ENCODE measurements around the gene ATP6V1G3. TPM values are rescaled to one million over a fixed set of nuclear protein-coding genes. Genes with fewer than 3 reads are reported as not detected.
"Not testable (repeated sequence)": the region's sequence is repeated elsewhere in the genome, so short reads cannot be mapped to it uniquely, and the experiment has no call there.

ATP6V1G3 gene
- polyA plus RNA-seq, 4 donors = 4.3 to 8.1 (median 4.9) TPM; not detected in 1

DNA sequence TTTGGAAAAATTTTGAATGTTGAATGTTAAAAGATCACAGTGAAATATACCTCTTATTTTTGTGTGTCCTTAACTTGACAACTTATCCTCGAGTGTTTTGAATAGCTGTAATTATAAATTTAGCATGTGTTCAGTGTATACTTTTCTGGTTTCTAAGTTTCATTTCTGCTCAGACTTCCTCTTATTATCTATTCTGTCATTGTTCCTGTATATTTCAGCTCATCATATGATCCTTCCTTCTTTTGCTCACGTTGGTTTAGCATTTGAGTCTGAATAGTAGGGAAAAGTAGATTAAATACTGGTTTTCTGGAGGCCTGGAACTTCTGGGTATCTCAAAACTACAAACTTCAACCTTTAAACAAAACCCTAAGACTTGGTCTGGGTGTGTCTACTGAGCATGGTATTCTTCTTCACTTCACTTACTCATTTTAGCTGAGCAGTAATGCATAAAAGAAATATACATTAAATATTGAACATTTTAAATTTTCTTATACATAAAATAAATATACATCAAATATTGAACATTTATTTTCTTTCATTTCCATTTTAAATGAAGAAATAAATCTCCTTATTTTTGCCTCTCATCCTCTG is 3.3 kb upstream of the ATP6V1G3 start:
- DNase-seq (ENCODE audit: low read depth in 4 of 4, low spot score in 3 of 4) = no peak

DNA sequence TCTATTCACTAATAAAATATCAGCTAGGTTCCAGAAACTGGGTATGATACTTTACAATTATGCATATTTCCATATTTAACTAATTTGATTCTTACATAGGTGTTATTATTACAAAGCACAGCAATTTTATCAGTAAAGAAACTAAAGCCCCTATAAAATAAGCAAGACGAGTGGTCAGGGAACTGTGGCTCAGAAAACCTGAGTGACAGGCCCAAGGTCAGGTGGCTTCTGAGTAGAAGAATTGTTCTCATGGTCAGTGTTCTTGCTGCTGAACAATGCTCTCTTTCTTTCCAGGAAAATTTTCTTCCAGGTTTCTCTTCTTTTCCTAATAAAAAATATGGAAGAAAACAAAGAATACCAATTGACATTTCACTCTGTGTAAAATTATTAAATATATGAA is 2.2 kb upstream of the ATP6V1G3 start:
- DNase-seq (ENCODE audit: low read depth in 4 of 4, low spot score in 3 of 4) = no peak

DNA sequence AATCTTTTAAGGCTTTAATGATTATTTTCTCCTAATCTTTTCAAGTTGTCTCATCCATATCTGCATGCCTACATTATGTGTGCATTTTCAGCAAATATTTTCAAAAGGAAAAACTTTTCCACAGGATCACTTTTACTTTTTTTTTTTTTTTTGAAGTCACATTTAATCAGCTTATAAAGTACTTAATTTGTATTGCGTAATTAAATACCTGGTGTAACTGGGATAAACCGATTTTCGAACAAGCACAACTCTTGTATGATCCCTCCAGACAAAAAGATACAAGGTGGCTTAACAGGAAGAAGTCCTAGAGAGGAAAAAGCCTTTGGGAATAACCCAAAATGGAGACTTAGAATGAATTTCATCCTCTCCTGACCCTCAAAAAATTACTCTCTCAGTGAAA is 1.3 kb upstream of the ATP6V1G3 start:
- DNase-seq (ENCODE audit: low read depth in 4 of 4, low spot score in 3 of 4) = no peak

DNA sequence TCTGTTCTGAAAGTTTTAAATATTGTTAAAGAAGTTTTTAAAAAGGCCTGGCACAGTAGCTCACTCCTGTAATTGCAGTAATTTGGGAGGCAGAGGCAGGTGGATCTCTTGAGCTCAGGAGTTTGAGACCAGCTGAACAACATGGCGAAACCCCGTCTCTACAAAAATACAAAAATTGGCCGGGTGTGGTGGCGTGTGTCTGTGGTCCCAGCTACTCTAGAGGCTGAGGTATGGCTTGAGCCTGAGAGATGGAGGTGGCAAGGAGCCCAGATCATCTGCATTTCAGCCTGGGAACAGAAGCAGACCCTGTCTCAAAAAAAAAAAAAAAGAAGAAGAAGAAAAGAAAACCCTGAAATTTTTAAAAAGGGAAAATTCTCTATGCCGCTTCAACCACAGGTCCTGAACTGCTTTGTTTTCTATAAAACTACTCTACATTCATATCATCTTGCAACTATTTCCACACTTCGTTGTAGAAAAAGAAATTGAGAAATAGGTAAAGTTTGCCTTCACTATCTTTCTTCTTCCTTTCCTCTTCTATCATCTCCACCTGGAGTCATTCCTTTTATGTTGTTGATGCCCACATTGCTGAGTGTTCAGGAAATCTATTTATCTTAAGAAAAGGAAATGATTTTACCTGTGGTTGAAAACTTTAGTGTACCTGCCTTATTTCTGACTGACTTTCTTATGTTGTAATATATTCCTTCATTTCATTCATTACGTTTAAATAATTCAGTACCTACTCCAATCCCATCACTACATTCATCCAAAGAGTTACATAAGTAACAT is 1.7 kb downstream of the ATP6V1G3 start:
- DNase-seq (ENCODE audit: low read depth in 4 of 4, low spot score in 3 of 4) = no peak

DNA sequence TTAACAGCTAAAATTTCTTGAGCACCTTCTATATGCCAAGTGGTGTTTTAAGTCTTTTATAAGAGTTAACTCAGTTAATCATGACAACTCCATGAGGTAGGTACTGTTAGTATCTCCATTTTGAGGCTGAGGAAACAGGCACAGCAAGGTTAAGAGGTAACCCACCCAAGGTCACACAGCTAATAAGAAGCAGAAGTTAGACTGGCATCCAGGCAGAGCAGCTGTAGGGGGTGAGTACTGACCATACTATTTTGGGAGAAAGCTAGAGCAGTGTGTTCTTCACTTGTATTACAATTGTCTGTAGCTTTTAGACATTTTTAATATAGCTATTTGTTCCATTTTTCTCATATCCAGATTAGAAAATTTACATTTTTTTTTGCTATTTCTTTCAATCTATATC is 4.8 kb downstream of the ATP6V1G3 start:
- no peak for DNase-seq (ENCODE audit: low read depth in 4 of 4, low spot score in 3 of 4)

DNA sequence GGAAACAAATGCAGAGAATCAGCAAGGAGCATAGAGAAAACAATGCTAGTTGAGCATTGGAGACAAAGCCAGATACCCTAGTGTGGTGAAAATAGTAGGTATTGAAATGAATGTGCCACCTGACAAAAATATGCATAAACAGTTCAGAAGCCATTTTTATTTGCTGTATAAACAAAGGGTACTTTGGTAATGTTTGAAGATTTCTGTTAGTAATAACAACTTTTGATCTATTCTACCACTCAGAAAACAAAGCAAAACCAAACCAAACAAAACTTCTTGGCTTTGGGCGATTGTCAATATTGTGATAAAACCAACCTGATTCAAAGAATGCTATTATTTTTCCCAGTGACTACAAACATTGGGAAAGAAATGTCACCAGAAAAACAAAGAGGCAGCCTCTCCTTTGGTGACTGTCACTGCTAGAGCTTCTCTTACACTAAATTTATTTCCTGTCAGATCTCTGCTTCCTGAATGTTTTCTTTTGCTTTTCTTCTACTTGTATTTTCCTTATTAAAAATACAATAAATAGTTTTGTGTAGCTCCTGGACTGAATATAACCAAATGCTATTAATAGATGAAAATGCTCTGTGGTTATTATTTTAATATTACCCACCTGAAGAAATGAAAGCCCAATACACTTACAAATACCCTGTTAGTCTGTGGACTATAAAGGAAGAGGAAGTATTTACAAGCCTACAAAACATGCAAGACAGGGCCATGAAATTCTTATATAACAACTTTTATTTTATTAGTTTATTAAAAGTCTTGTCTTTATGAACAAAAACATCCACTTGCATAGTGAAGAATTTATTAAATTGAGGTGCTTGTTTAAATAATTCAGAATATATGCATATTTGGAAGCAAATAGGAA is 5.7 kb downstream of the ATP6V1G3 start:
- no peak for DNase-seq (ENCODE audit: low read depth in 4 of 4, low spot score in 3 of 4)

DNA sequence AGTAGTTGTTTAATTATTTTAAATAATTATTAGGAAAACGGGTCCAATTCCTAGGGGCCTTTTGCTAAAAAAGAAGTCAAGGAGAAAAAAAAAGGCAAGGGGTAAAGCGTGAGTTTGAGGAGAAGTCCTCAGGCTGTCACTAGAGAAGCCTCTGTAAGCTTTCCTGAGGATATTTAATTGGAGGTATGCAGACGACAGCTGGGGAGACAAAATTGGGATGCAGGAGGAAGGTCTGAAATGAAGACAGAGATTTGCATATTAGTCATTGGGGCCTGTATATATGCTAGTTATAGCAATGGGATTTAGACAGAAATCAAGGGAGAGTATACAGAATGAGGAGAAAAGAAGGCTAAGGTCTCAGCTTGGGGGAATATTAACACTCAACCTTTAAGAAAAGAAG is 8.6 kb downstream of the ATP6V1G3 start:
- DNase-seq (ENCODE audit: low read depth in 4 of 4, low spot score in 3 of 4) = no peak

DNA sequence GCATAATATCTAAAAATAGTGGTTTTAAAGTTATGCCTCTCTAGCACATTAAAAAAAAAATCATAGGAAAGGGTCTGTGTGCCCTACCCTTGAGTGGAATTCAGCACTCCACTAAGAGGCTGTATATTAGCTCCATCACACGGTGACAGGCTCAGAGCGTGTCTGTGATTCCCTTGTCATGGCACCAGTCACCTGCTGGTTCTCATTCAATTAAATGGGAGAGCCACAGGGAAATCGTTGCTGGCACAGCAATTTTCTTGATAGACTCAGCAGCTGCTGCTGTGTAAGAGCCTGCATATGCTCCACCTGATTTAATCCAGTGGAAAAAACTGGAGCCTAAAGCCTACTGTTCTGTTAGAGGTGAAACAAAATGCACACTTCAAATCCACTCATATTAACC is 9.5 kb downstream of the ATP6V1G3 start:
- DNase-seq (ENCODE audit: low read depth in 4 of 4, low spot score in 3 of 4) = no peak

DNA sequence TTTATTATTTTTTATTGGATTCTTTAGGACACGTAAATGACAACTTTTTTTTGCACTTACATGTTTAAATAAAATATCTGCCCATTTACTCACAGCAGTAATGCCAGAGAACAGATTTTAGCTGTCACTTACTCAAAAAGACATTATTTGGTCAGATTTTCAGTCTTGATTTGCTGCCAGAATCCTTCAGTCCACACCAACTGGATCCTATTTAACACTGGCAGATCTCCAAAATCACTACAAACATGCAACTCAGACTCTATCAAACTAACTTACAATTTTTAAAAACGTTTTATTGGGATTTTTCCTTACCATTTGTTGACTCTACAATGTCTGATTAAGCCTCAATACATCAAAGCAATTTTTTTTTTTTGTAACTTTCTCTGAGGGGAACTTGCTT is 11.1 kb downstream of the ATP6V1G3 start:
- no peak for DNase-seq (ENCODE audit: low read depth in 4 of 4, low spot score in 3 of 4)

DNA sequence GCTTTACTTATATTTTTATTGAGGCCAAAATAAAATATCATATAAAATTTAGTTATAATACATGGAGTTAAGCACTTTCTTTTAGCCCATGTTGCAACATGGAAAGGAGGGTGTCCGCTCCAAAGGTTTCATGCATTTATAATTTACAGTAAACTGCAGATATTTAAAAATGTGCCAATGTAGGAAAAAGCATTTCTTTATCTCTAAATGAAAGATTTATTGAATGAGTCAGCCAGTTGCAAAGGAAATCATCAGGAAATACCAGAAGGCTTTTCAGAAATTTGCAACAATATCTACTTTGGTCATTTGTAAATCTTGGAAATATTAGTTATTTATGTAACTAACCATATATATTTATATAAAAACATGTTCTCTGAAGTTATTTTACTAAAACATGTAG is 12.1 kb downstream of the ATP6V1G3 start:
- DNase-seq (ENCODE audit: low read depth in 4 of 4, low spot score in 3 of 4) = no peak

DNA sequence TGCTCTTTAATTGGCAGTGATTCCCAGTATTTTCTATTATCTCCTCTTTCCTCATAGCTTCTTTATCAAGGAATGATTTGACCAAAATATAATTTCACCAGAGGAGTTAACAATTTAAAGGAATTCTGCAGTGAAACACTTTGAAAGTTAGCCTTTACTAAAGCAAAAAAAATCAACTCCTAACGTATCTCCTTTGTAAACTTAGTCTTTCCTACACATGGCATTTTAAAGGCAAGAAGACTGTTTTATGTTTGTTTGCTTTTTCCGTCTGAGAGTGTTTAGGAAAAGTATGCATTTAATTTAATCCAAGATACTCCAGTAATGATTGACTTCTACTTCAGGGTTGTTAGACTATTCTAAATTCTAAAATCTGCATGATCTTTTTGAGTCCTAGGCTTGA is 15.9 kb downstream of the ATP6V1G3 start:
- no peak for DNase-seq (ENCODE audit: low read depth in 4 of 4, low spot score in 3 of 4)

DNA sequence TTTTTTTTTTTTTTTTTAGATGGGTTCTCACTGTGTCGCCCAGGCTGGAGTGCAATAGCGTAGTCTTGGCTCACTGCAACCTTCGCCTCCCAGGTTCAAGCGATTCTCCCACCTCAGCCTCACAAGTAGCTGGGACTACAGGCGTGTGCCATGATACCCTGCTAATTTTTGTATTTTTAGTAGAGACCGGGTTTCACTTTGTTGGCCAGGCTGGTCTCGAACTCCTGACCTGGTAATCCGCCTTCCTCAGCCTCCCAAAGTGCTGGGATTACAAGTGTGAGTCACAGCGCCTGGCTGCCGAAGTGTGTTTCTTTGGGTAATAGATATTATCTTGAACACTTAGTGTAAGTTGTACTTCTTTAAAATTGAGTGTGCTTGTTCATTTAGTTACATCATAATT is 16.4 kb downstream of the ATP6V1G3 start:
- DNase-seq (ENCODE audit: low read depth in 4 of 4, low spot score in 3 of 4) = not testable (repeated sequence)

DNA sequence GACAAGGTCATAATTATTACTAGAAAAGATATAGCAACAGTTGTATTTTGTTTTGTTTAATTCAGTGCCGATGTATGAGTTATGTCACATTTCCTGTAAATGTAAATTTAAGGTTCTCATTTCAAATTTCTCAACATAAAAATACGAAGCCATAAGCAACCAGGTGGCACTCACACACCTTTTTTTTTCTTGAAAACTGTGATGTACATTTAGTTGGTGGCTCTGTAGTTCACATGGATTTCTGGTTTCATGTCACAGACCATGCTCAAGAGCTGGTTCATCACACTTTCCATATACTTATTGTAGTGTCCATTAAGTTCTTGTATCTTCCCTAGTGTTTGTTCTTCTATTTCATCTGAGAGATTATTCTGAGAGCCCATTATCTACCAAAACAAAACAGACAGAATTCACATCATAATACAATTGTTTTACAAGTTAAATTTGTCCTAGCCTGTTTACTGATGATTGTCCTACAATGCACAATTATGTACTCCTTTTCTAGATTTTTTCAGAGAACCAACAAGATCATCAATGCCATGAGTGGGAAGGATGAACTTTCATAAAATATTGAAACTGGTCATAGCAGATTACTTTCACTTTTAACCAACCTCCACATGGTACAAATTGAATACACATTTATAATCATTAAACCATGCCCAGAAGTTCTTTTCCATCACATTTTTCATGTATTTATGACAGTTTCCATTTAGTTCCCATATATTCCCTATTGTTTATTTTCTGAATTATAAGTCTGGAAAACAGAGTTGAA is 17.1 kb downstream of the ATP6V1G3 start:
- no peak for DNase-seq (ENCODE audit: low read depth in 4 of 4, low spot score in 3 of 4)

DNA sequence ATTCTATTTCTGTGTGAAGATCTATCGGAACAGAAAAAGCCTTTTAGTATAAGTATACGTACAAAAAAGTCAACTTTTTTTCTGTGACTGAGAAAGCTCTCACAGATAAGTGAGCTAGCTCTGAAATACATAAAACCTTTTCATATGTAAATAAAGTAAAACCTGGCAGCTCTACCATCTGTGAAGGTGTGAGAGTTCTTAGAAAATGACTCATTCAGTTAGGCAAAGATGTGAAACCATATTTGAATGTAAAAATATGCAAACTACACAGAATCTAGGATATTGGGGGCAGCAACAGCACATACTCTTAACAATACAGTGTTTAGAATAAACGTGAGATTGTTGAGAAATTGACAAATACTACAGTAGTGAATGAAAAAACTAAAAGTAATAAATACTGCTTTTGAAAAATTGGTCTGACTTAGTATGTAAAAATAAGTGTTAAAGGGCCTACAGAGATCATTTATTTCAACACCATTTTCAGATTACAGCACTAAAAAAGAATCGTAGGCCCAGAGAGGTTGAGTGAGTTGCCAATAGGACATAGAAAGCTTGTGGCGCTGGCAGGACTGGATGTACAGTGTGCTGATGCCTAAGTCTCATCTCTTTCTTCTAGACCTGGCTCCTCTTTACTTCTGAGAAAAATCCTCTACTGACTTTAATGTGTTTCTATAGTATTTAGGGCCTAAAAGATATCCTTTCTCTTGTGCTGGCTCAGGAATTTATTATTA is 19.8 kb downstream of the ATP6V1G3 start:
- DNase-seq (ENCODE audit: low read depth in 4 of 4, low spot score in 3 of 4) = no peak

DNA sequence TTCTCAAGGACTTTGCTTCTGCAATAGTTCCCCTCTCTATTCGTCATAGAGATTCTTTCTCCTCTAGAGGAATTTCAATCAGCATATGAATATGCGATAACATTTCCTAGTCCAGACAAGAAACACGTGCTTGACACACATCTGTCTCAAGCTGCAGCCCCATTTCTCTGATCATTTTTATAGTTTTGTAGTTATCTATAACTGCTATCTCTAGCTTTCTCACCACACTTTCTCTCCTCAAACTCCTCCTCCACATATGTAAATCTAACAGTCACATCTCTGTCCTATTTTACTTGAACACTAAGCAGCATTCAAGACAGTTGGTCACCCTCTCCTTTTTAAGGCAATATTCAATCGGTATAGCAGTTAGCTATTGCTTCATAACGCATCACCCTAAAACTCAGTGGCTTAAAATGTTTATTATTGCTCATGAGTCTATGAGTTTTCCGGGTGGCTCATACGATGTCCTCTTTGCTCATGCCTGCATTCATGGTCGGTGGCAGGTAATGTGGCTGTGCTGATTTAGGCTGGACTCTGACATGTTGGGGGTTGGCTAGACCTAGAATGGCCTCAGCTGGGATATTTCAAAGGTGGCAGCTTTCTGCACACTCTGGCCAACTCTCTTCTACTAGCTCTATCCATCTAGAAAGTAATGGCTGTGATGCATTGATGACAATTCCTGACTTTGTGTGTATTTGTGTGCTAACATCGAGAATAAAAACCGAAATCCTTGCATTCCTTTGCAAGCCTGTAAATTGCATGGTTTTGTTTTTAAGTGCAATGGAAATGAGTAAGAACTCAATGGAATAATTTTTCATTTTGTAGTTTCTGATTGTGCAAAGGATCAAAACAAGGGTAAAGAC is 20.6 kb downstream of the ATP6V1G3 start:
- no peak for DNase-seq (ENCODE audit: low read depth in 4 of 4, low spot score in 3 of 4)

DNA sequence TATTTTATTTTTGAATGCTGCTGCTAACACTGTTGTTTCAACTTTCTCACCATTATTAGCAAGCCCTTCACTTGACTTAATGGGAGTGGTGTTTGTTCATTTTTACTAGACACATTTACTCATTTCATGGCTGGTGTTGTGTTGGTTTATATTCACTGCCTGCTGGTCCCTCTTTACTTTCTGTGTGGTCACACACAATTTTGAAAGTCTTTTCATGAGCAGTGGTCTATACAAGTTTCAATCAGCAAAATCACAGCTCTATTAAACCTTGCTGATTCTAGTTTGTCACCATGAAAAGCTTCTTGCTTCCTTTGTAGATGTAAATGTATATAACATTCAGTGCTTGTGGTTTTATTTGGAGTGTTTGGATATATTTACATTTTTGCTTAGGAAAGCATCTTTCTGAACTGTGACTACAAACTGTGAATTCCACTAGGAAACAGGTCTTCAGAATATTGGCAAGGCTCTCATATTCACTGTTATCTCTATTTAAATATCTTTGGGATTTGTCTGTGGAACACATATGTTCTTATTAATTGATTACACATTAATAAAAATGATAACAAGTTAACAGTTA is 22.8 kb downstream of the ATP6V1G3 start:
- DNase-seq (ENCODE audit: low read depth in 4 of 4, low spot score in 3 of 4) = no peak

DNA sequence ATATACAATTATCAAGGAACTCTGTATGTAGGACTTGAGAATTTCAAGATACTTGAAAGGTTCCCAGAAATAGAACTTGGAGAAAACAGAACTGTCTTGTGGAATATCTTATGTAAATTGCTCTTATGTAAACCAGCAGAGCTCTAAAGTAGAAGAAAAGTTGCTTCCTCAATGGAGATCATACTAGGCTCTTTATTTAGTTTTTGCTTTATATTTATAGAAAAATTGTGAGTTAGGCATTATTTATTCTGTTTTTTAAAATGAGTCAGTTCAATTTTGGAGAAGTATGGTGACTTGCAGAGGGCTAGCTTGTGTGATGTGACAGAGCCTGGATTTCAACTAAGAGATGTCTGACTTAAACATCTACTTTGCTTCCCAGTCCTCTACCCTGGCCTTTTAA is 40.4 kb downstream of the ATP6V1G3 start:
- no peak for DNase-seq (ENCODE audit: low read depth in 4 of 4, low spot score in 3 of 4)

DNA sequence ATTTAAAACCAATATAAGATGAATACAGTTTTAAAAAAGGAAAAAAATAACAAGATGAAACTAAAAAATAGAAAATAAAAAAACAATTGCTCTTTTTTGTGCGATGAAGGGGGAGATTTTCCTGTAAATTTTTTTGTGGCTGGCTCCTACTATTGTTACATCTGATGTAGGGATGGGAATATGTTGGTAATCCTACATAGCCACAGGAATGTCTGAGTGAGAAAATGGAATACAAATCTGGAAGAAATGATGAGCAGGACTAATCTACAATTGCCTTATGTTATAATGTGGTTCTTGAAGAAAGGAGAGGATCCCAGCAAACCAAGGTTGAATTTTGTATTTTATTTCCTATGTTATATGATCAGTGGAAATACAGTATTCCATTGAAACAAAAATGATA is 40.9 kb downstream of the ATP6V1G3 start:
- no peak for DNase-seq (ENCODE audit: low read depth in 4 of 4, low spot score in 3 of 4)

DNA sequence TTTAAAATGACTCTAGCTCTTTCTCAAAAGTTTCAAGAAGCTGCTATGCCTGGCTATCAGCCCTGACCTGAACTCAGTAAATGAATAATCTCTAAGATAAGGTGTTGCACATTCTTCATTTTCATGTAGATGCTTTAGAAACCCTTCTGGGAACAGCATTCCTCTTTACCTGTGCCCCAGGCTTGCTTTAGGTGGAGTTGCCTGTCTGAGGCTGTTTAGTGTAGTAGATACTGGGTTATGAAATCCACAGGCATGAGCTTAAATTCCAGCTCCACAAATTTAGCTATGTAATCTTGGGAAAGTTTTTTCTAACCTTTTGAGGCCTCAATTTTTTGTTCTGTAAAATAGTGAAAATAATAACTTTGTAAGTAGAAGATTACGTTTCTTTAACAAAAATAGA is 41.6 kb downstream of the ATP6V1G3 start:
- no peak for DNase-seq (ENCODE audit: low read depth in 4 of 4, low spot score in 3 of 4)
